GM12874 (cell line): ENCODE measurements around the gene SLC43A2.

Experiments
- TF ChIP-seq, protein P1 (sequence below): IDR thresholded peaks from 2 replicates; pipeline ENCODE4 v1.5.1; 2011; ENCODE audit warnings: low read depth, mild to moderate bottlenecking, control low read depth, low read length, moderate library complexity; ENCODE audit not compliant: insufficient read depth

The SLC43A2 gene

DNA sequence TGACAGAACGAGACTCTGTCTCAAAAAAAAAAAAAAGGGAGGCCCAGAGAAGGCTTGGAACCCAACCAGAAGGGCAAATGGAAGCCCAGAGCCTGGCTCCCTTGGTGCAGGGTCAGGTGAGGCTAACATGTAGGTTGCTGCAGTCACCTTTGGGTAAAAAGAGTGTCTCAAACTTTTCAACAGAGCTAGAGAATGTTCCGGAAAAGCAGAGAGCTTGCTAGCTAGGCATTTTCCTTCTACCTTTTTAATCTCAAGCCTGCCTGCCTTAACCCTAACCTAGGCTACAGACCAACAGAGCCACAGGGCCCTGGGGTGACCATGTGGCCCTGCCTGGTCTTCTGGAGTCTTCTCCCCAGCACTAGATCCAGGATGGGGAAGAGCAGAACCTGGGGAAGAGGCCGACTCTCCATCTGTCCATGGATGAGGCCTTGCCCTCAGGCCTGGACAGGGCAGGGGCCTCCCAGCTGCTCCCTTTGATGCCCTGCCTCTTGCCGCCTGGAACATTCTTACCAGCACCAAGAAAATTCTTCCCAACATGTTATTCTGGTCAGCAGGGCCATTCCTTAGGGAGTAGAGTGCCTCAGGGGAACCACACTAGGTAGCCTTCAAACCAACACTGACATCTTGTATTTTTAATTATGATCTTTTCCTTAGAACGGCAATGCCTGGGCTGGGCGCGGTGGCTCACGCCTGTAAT lies 30.1 kb downstream of the SLC43A2 start:
- TF ChIP-seq, protein P1, sequence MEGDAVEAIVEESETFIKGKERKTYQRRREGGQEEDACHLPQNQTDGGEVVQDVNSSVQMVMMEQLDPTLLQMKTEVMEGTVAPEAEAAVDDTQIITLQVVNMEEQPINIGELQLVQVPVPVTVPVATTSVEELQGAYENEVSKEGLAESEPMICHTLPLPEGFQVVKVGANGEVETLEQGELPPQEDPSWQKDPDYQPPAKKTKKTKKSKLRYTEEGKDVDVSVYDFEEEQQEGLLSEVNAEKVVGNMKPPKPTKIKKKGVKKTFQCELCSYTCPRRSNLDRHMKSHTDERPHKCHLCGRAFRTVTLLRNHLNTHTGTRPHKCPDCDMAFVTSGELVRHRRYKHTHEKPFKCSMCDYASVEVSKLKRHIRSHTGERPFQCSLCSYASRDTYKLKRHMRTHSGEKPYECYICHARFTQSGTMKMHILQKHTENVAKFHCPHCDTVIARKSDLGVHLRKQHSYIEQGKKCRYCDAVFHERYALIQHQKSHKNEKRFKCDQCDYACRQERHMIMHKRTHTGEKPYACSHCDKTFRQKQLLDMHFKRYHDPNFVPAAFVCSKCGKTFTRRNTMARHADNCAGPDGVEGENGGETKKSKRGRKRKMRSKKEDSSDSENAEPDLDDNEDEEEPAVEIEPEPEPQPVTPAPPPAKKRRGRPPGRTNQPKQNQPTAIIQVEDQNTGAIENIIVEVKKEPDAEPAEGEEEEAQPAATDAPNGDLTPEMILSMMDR, result no peak

DNA sequence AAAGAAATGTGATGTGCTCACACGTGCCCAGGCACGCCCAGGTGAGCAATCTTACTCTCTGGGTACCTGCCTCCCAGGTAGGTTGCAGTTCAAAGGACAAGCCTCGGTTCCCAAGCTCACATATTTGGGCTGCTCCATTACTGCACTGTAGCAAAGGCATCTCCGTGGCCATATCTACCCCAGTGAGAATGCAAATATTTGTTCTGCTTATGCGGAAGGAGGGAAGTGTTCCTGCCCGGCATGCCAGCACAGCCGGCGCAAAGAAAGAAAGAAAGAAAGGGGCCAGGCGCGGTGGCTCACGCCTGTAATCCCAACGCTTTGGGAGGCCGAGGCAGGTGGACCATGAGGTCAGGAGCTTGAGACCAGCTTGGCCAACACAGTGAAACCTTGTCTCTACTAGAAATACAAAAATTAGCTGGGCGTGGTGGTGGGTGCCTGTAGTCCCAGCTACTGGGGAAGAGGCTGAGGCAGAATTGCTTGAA lies 30.7 kb downstream of the SLC43A2 start:
- TF ChIP-seq, protein P1, result no peak

DNA sequence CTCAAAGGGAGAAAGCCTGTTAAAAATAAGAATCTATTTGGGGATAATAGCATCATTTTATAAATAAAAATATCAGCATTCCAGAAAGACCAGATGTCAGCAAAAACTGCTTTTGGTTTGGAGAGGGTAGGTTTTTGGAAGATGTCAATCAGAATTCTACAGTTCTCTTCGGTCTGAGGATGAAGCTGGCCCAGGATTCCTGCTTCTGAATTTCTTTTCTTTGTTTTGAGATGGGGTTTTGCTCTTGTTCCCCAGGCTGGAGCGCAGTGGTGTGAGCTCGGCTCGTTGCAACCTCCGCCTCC lies 35.1 kb downstream of the SLC43A2 start:
- TF ChIP-seq, protein P1, result no peak

DNA sequence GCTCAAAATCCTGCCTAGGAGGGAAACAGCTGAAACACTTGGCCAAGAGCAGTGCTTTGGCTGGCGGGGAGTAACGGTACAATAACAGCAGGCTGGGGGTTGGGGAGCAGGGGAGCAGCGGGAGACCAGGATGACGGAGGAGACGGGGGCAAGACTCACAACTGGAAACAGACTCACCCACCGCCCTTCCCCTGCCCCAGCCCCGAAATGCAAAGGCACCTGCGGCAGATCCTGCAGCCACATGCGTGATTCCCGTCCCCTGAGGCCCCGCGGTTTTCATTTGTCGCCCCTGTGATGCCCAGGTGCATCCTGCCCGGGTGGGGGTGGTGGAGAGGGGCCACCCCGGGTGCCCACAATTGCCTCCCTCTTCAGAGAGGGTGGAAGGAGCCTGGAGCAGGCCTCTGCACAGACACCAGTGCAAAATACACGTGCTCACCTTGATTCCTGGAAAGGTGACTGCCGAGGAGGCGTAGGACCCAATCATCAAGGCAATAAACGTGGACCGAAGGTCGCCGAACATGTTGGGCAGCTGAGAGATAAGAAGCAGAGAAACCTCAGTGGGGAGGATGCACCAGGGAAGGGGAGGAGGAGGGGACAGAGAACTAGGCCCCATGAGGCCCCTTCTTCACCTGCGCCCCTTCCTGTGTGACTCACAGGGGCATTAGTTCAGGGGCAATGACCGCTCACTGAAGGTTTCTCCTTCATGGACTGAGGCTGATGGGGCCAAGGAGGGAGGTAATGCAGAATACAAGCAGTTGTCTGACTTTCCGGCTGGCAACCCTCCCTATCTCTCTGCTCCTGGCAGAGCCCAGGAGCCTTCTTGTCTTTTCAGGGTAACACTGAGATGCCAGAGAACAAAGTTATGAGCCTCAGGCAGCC lies 35.6 kb downstream of the SLC43A2 start:
- TF ChIP-seq, protein P1, result no peak

DNA sequence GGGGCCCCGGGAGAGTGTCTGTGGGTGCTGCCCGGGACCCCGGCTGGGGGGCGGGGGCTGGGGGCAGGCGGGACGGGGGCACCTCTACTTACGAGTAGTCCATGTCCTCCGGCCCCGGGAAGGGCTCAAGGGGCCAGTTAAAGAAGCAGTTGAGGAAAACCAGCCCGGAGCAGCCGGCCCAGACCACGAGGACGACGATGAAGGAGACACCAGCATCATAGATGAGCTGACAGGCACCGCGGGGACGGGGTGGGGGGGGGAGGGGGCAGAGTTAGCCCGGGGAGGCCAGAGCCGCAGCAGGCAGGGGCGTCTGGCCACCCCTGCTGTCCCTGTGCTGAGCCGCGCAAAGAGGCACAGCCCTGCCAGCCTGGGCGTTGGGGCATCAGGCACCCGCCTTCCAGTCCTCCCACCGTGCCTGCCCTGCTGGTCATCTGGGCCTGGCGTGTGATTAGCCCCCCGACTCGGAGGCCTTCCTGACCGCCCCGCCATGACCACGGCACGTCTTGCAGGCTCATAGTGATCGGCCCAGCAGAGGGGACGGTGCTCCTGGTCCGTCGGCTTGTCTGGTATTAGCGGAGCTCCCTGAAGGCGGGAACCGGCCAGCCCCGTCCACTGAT lies 37.1 kb downstream of the SLC43A2 start:
- TF ChIP-seq, protein P1, result no peak

DNA sequence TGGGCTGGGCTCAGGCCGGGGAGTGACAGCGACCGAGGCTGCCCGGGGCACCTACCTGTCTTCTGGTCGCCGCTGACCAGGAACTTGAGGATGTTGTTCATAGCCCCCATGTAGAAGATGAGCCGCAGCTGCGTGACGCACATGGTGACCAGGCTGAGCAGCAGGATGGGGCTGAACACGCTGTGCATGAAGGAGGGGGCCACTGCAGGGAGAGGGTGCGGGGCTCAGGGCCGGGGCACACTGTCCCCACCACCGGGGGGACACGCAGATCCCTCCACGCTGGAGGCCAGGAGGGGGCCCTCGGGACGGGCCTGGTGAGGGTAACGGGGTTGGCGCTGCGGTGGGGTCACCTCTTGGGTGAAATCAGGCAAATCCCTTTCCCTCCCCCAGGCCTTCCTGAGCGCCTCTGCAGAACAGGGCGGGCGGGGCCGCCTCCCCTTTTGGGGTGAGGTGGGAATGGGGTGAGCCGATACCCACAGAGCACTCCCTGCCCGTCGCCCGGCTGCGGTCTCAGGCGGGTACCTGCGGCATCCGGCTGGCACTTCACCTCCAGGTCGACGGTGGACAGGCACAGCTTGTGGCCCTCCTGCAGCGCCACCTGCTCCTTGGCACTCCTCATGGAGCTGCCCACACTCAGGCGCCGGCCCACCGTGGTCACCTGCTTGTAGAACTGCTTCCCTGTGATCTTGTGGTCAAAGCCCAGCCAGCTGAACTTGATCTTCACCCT lies 37.7 kb downstream of the SLC43A2 start:
- TF ChIP-seq, protein P1, result no peak

DNA sequence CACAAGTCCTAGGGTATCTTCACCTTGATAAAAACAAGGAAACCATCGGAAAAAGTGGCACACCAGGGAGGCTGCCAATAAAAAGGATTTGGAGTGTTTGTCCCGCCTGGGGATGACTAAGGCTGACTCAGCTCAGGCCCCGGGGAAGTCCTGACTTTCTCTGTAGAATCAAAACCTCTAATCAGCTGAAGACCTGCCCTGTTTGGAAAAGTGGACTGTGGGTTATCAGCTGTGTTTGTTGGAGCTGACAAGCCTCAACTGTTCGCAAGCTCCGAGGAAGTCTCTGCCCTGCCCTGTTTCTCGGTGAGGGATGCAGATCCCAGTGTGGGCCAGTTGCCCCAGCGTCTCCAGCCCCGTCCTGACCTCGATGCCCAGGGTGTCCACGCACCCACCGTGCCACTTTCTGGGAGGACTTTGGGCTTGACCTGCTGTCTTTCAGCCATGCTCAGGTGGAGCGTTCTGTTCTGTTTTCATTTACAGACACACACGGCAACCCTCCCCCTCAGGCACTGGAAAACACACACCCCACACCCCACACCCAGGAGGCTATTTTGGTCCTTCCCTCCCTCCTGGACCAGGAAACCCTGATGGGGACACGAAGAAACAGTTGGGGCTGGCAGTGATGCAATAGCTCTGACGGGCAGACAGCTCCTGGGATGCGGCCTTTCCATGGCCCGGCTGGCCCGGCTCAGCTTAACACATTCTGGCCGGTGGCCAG lies 38.4 kb downstream of the SLC43A2 start:
- TF ChIP-seq, protein P1, result no peak
